ENCODE data around the gene BPIFB3. TPM values are rescaled to one million over a fixed set of nuclear protein-coding genes. Genes with fewer than 3 reads are reported as not detected.

The BPIFB3 gene
- total and polyA plus RNA-seq, 2 experiments from 2014 or later: not detected

GRCh38 chr20:33062825-33063149 lies 9.1 kb downstream of the BPIFB3 start:
- H3K4me3 ChIP-seq: no peak overlapping the region
- WGBS (ENCODE audit: low lambda C conversion rate, missing lambda C conversion rate): 88% methylated on average over 1 of the region's 1 CpG
- no peak overlapping the region for H2AFZ ChIP-seq
- H3K4me2 ChIP-seq: no peak overlapping the region
- H3K9me2 ChIP-seq (replicated peaks; ENCODE audit: insufficient read depth): no peaks in the 10 kb centered on the region
- no peaks in the 10 kb centered on the region for H4K20me1 ChIP-seq (ENCODE audit: insufficient read depth, poor library complexity, severe bottlenecking)
- H3K4me1 ChIP-seq (ENCODE audit: insufficient read depth): no peaks in the 10 kb centered on the region
- no peaks in the 10 kb centered on the region for H3K36me3 ChIP-seq (replicated peaks; ENCODE audit: insufficient read depth, low read depth)
- H3K27me3 ChIP-seq: no peaks in the 10 kb centered on the region
- H3K9me3 ChIP-seq (ENCODE audit: low read depth): no peaks in the 10 kb centered on the region
- DNase-seq (ENCODE audit: low spot score): no peak
- TF ChIP-seq, protein P1, sequence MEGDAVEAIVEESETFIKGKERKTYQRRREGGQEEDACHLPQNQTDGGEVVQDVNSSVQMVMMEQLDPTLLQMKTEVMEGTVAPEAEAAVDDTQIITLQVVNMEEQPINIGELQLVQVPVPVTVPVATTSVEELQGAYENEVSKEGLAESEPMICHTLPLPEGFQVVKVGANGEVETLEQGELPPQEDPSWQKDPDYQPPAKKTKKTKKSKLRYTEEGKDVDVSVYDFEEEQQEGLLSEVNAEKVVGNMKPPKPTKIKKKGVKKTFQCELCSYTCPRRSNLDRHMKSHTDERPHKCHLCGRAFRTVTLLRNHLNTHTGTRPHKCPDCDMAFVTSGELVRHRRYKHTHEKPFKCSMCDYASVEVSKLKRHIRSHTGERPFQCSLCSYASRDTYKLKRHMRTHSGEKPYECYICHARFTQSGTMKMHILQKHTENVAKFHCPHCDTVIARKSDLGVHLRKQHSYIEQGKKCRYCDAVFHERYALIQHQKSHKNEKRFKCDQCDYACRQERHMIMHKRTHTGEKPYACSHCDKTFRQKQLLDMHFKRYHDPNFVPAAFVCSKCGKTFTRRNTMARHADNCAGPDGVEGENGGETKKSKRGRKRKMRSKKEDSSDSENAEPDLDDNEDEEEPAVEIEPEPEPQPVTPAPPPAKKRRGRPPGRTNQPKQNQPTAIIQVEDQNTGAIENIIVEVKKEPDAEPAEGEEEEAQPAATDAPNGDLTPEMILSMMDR (IDR thresholded peaks at IDR 0.05; ENCODE audit: poor library complexity): no peak
- TF ChIP-seq EZH2 (IDR thresholded peaks at IDR 0.05; ENCODE audit: borderline replicate concordance) (no peak), EZH2phosphoT487 (IDR thresholded peaks at IDR 0.05; ENCODE audit: low read depth, severe bottlenecking, unreplicated experiment) (no peak)
- H3K79me2 ChIP-seq: no peaks in the 10 kb centered on the region
- H3K27ac ChIP-seq: no peak overlapping the region

DNA sequence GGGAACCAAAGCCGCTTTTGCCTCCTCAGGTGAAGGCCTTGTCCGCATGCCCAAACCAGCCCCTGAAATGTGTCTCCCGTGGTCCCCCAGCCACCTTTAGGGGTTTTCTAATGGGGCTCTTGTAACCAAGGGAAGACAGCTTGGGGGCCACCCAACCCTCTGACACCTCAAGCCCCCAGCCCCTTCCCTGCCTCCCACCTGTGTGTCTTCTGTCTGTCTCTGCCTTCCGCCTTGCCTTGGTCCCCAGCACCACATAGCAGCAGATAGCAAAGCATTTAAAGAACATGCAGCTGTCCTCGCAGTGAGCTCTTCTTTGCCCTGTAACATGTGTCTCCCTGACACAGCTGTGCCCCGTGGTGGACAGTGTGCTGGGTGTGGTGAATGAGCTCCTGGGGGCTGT lies 9.6 kb downstream of the BPIFB3 start:
- no peaks in the 10 kb centered on the region for H3K79me2 ChIP-seq
- H3K36me3 ChIP-seq (replicated peaks; ENCODE audit: insufficient read depth, low read depth): no peaks in the 10 kb centered on the region
- no peaks in the 10 kb centered on the region for H4K20me1 ChIP-seq (ENCODE audit: insufficient read depth, poor library complexity, severe bottlenecking)
- DNase-seq (ENCODE audit: low spot score): no peak
- H2AFZ ChIP-seq: no peak overlapping the region
- TF ChIP-seq EZH2 (IDR thresholded peaks at IDR 0.05; ENCODE audit: borderline replicate concordance) (no peak), EZH2phosphoT487 (IDR thresholded peaks at IDR 0.05; ENCODE audit: low read depth, severe bottlenecking, unreplicated experiment) (no peak)
- TF ChIP-seq, protein P1 (IDR thresholded peaks at IDR 0.05; ENCODE audit: poor library complexity): no peak
- no peaks in the 10 kb centered on the region for H3K27me3 ChIP-seq
- H3K4me2 ChIP-seq: no peak overlapping the region
- no peaks in the 10 kb centered on the region for H3K4me1 ChIP-seq (ENCODE audit: insufficient read depth)
- WGBS (ENCODE audit: low lambda C conversion rate, missing lambda C conversion rate): 93% methylated on average over 6 of the region's 6 CpGs
- no peak overlapping the region for H3K27ac ChIP-seq
- H3K4me3 ChIP-seq: no peak overlapping the region
- H3K9me3 ChIP-seq (ENCODE audit: low read depth): no peaks in the 10 kb centered on the region
- H3K9me2 ChIP-seq (replicated peaks; ENCODE audit: insufficient read depth): no peaks in the 10 kb centered on the region

GRCh38 chr20:33064572-33065287 lies 11.0 kb downstream of the BPIFB3 start:
- H4K20me1 ChIP-seq (ENCODE audit: insufficient read depth, poor library complexity, severe bottlenecking): no peaks in the 10 kb centered on the region
- 97% methylated on average over 11 of the region's 11 CpGs for WGBS (ENCODE audit: low lambda C conversion rate, missing lambda C conversion rate)
- H3K27ac ChIP-seq: no peak overlapping the region
- peaks cover 7% of the 10 kb centered on the region for H3K27me3 ChIP-seq
- no peaks in the 10 kb centered on the region for H3K79me2 ChIP-seq
- no peak overlapping the region for H3K4me2 ChIP-seq
- TF ChIP-seq EZH2phosphoT487 (IDR thresholded peaks at IDR 0.05; ENCODE audit: low read depth, severe bottlenecking, unreplicated experiment): no peak
- TF ChIP-seq, protein P1 (IDR thresholded peaks at IDR 0.05; ENCODE audit: poor library complexity): no peak
- TF ChIP-seq EZH2 (IDR thresholded peaks at IDR 0.05; ENCODE audit: borderline replicate concordance): no peak
- no peaks in the 10 kb centered on the region for H3K9me2 ChIP-seq (replicated peaks; ENCODE audit: insufficient read depth)
- no peak for DNase-seq (ENCODE audit: low spot score)
- no peak overlapping the region for H3K4me3 ChIP-seq
- no peak overlapping the region for H2AFZ ChIP-seq
- no peaks in the 10 kb centered on the region for H3K4me1 ChIP-seq (ENCODE audit: insufficient read depth)
- H3K9me3 ChIP-seq (ENCODE audit: low read depth): no peaks in the 10 kb centered on the region
- H3K36me3 ChIP-seq (replicated peaks; ENCODE audit: insufficient read depth, low read depth): no peaks in the 10 kb centered on the region
